NK-92 treated with Interleukin-12 subunit alpha and Interleukin-12 subunit beta, amount 100 ng/mL, for 24 hours (cell line): ENCODE data around the gene OPCML.
A peak's percentile ranks its signal among the peaks of the same experiment; 100 is the strongest.

Experiments
- DNase-seq: peaks from one replicate; lab custom pipeline; 2025; lab: John Stamatoyannopoulos, UW

The OPCML gene

GRCh38 chr11:133232665-133233064 lies 299.6 kb downstream of the OPCML start:
- no peak for DNase-seq

- DNase-seq: no peak
These were observed 301.9 kb downstream of the OPCML start for GRCh38 chr11:133230431-133230830.

- DNase-seq: no peak
These were observed 303.6 kb downstream of the OPCML start for GRCh38 chr11:133228471-133229329.

GRCh38 chr11:133227632-133228111 lies 304.6 kb downstream of the OPCML start:
- DNase-seq: no peak

- DNase-seq: no peak
These were observed 308.0 kb downstream of the OPCML start for GRCh38 chr11:133224271-133224670.

GRCh38 chr11:133222425-133223330 lies 309.6 kb downstream of the OPCML start:
- no peak for DNase-seq

- no peak for DNase-seq
These were observed 312.8 kb downstream of the OPCML start for GRCh38 chr11:133219543-133219942.

GRCh38 chr11:133216813-133217212 lies 315.5 kb downstream of the OPCML start:
- no peak for DNase-seq

GRCh38 chr11:133215596-133216230 lies 316.6 kb downstream of the OPCML start:
- peak; percentile 43 for DNase-seq

- no peak for DNase-seq
These were observed 317.7 kb downstream of the OPCML start for GRCh38 chr11:133214646-133215045.

- DNase-seq: no peak
These were observed 320.1 kb downstream of the OPCML start for GRCh38 chr11:133212201-133212600.

GRCh38 chr11:133207995-133208394 lies 324.3 kb downstream of the OPCML start:
- no peak for DNase-seq

- DNase-seq: no peak
These were observed 325.8 kb downstream of the OPCML start for GRCh38 chr11:133206313-133207005.

- no peak for DNase-seq
These were observed 328.1 kb downstream of the OPCML start for GRCh38 chr11:133204158-133204557.

GRCh38 chr11:133202816-133203215 lies 329.5 kb downstream of the OPCML start:
- DNase-seq: peak; percentile 53

GRCh38 chr11:133198438-133198837 lies 333.9 kb downstream of the OPCML start:
- DNase-seq: no peak

GRCh38 chr11:133197425-133197824 lies 334.9 kb downstream of the OPCML start:
- DNase-seq: no peak

GRCh38 chr11:133191931-133192330 lies 340.4 kb downstream of the OPCML start:
- no peak for DNase-seq

- DNase-seq: no peak
These were observed 350.6 kb downstream of the OPCML start for GRCh38 chr11:133181667-133182066.

GRCh38 chr11:133181066-133181465 lies 351.2 kb downstream of the OPCML start:
- no peak for DNase-seq

GRCh38 chr11:133180201-133180600 lies 352.1 kb downstream of the OPCML start:
- no peak for DNase-seq

- no peak for DNase-seq
These were observed 355.6 kb downstream of the OPCML start for GRCh38 chr11:133176748-133177147.
